Heart left ventricle (tissue), 16 donors: Measurements from ENCODE around the gene TMEM132D. TPM values are rescaled to one million over a fixed set of nuclear protein-coding genes. Genes with fewer than 3 reads are reported as not detected.

Source experiments
- ATAC-seq, 4 donors: fragments of 200-7000 bp; cut with Tn5 transposase; one replicate each; pipeline ENCODE4 v1.9.1; 2020 to 2022; ENCODE audit warnings: moderate library complexity in 4 of 4, mild to moderate bottlenecking in 3 of 4, moderate number of reproducible peaks in 1 of 4
- DNase-seq, 5 donors: peaks; one replicate each; pipeline ENCODE4 v3.0.0-alpha.2; 2020
- H3K27ac ChIP-seq, 12 donors: fragments of 200-600 bp; sonication (generic) in 4 of 12; one replicate each; pipeline versions ENCODE4 v1.5.0 to v1.8.0; 2016 to 2022; ENCODE audit warnings: mild to moderate bottlenecking in 2 of 12
- H3K27me3 ChIP-seq, 9 donors: fragments of 200-600 bp; sonication (generic) in 2 of 9; one replicate each; pipeline versions ENCODE4 v1.5.1 to v1.8.0; 2016 to 2022; ENCODE audit warnings: mild to moderate bottlenecking in 3 of 9
- H3K36me3 ChIP-seq, 9 donors: fragments of 200-600 bp; sonication (generic) in 2 of 9; one replicate each; pipeline versions ENCODE4 v1.5.0 to v1.8.0; 2018 to 2022; ENCODE audit warnings: mild to moderate bottlenecking in 2 of 9
- H3K4me1 ChIP-seq, 12 donors: fragments of 200-600 bp; sonication (generic) in 4 of 12; one replicate each; pipeline versions ENCODE4 v1.5.0 to v1.8.0; 2016 to 2022; ENCODE audit warnings: mild to moderate bottlenecking in 3 of 12
- H3K4me3 ChIP-seq, 12 donors: fragments of 200-600 bp; sonication (generic) in 4 of 12; one replicate each; pipeline versions ENCODE4 v1.5.0 to v1.8.0; 2017 to 2022; ENCODE audit warnings: mild to moderate bottlenecking in 9 of 12, moderate library complexity in 4 of 12
- H3K9me3 ChIP-seq, 12 donors: fragments of 200-600 bp; sonication (generic) in 4 of 12; one replicate each; pipeline versions ENCODE4 v1.5.0 to v1.8.0; 2016 to 2022; ENCODE audit warnings: mild to moderate bottlenecking in 1 of 12
- CTCF ChIP-seq, 12 donors: fragments of 200-600 bp; sonication (generic) in 4 of 12; IDR thresholded peaks; one replicate each; pipeline versions ENCODE4 v1.5.0 to v1.8.0; 2018 to 2022; ENCODE audit warnings: antibody characterized with exemption in 12 of 12, mild to moderate bottlenecking in 5 of 12
- POLR2A ChIP-seq, 2 donors: fragments of 450-650 bp; IDR thresholded peaks; one replicate each; pipeline ENCODE4 v1.6.1; 2017; ENCODE audit warnings: antibody characterized with exemption in 2 of 2, mild to moderate bottlenecking in 2 of 2, moderate library complexity in 2 of 2
- WGBS, 4 donors: extraction: QIAGEN DNeasy Blood & Tissue Kit in 2 of 4; methylation state at CpG; one replicate each; pipeline versions ENCODE4 v1.1.5 to v1.1.7; 2013 to 2018; 5-methylcytosine and 5-hydroxymethylcytosine counted together
- intact Hi-C, 10 donors: fragments of 100-400 bp; cut with DNase I; formaldehyde crosslinking; loops; one replicate each; pipeline versions ENCODE4 v1.11.1 to v1.14.2; 2022
- polyA plus RNA-seq, 2 donors: library from polyadenylated mRNA; stranded (reverse); fragments of 200-250 nt; gene quantifications; one replicate each; pipeline ENCODE4 v1.2.3, GENCODE V29; 2013
- total RNA-seq, 9 donors: library from RNA; depleted of rRNA in 2 of 9; stranded (reverse); fragments of >200 nt in 2 of 9; fragmentation: NEBNext Ultra II Directional in 3 of 9; extraction: Animal tissue kit (Norgen Biotek cat#: 25700) in 3 of 9; gene quantifications; one replicate each; pipeline versions ENCODE4 v1.1.0 to v1.2.4, GENCODE V29; 2016 to 2023
- donor health status: ischemic (EF 13 %, LVEDD 7.1; RV severe dilation, severe dysfunction).
- donor health status: healthy with polysubstance abuse.
- donor health status: DM: no; HTN: yes; CAD: no.
- donor health status: DM: no; HTN: no; CAD: no.
- donor health status: ischemic (EF 25% LVEDD 6.9; RV normal size, moderate dysfunction).
- donor health status: ischemic (EF 25% LVEDD 5.7; RV mildly dilated, moderate dysfunction).
- donor health status: healthy.
- donor health status: DM: yes; HTN: yes; CAD: no.
- donor health status: ischemic (EF 35%, LVEDD 5.7; RV mildly dilated, moderate dysfunction).
- donor health status: nonischemic (EF 11% LVEDD 7.7; RV severe dilation, severe dysfunction).
- donor health status: DM: yes; HTN: yes; CAD: no.
- donor health status: PGD.
- donor health status: ischemic (EF 29% LVEDD 5.4; RV normal size, mild dysfunction).
- donor health status: nonischemic (EF 23%, LVEDD 6.1; RV moderate dilation, normal function).

Gene TMEM132D
- total and polyA plus RNA-seq, 11 donors: not detected

GRCh38 chr12:129706716-129707115 is 197.1 kb downstream of the TMEM132D start:
- TF ChIP-seq CTCF (IDR thresholded peaks at IDR 0.05) (no peak), POLR2A (IDR thresholded peaks at IDR 0.05) (no peak)
- no peak for DNase-seq
- Histone ChIP-seq H3K36me3 (no peaks in the 10 kb centered on the region), H3K27me3 (no peaks in the 10 kb centered on the region), H3K4me1 (no peaks in the 10 kb centered on the region), H3K4me3 (no peak overlapping the region), H3K9me3 (peaks cover 0 to 39% (median 14%) of the 10 kb centered on the region in 12 donors), H3K27ac (no peak overlapping the region)
- intact Hi-C loops: no loop called here
- 72 to 81% (median 73%) methylated on average over 2 of the region's 2 CpGs for WGBS, 4 donors
- ATAC-seq: no peak

GRCh38 chr12:129704232-129704830 is 199.5 kb downstream of the TMEM132D start:
- no peak overlapping the region for H3K27ac ChIP-seq
- H3K4me1 ChIP-seq: no peaks in the 10 kb centered on the region
- TF ChIP-seq CTCF (IDR thresholded peaks at IDR 0.05) (no peak), POLR2A (IDR thresholded peaks at IDR 0.05) (no peak)
- ATAC-seq (no peak), DNase-seq (no peak)
- peaks cover 0 to 39% (median 14%) of the 10 kb centered on the region in 12 donors for H3K9me3 ChIP-seq
- WGBS, 4 donors: 34 to 49% (median 37%) methylated on average over 7 to 11 of the region's 11 CpGs
- H3K4me3 ChIP-seq: no peak overlapping the region
- intact Hi-C loops: no loop called here
- no peaks in the 10 kb centered on the region for H3K36me3 ChIP-seq
- no peaks in the 10 kb centered on the region for H3K27me3 ChIP-seq

GRCh38 chr12:129701631-129702101 is 202.2 kb downstream of the TMEM132D start:
- TF ChIP-seq POLR2A (IDR thresholded peaks at IDR 0.05) (no peak), CTCF (IDR thresholded peaks at IDR 0.05) (no peak)
- DNase-seq (no peak), ATAC-seq (no peak)
- Histone ChIP-seq H3K27me3 (no peaks in the 10 kb centered on the region), H3K36me3 (no peaks in the 10 kb centered on the region), H3K9me3 (peaks cover 0 to 27% (median 10%) of the 10 kb centered on the region in 12 donors), H3K4me3 (no peak overlapping the region), H3K4me1 (no peaks in the 10 kb centered on the region), H3K27ac (no peak overlapping the region)
- intact Hi-C loops: no loop called here
- 43 to 74% (median 72%) methylated on average over 9 of the region's 9 CpGs for WGBS, 4 donors

- Histone ChIP-seq H3K27ac (no peak overlapping the region), H3K4me1 (no peaks in the 10 kb centered on the region), H3K27me3 (no peaks in the 10 kb centered on the region), H3K9me3 (peaks cover 0 to 14% (median 0%) of the 10 kb centered on the region in 12 donors), H3K36me3 (no peaks in the 10 kb centered on the region), H3K4me3 (no peak overlapping the region)
- no peak for TF ChIP-seq CTCF (IDR thresholded peaks at IDR 0.05)
- TF ChIP-seq POLR2A (IDR thresholded peaks at IDR 0.05): no peak
- WGBS, 4 donors: 90 to 91% (median 90%) methylated on average over 18 to 22 of the region's 22 CpGs
- DNase-seq (no peak), ATAC-seq (no peak)
- intact Hi-C loops: no loop called here
Measured at GRCh38 chr12:129700036-129700435, 203.8 kb downstream of the TMEM132D start.
